ENCODE data around the gene EXOC3.

The EXOC3 gene

GRCh38 chr5:445591-445990 lies 2.6 kb downstream of the EXOC3 start:
- no peak for TF ChIP-seq TAF1 (IDR thresholded peaks at IDR 0.05; ENCODE audit: borderline replicate concordance, insufficient read depth, low read length)
- TF ChIP-seq FOXP2 (optimal IDR thresholded peaks at IDR 0.05; ENCODE audit: borderline replicate concordance, extremely low read depth, extremely low read length, insufficient read depth): no peak
- no peak for TF ChIP-seq SIN3A (IDR thresholded peaks at IDR 0.05; ENCODE audit: borderline replicate concordance, insufficient read depth, low read length)
- TF ChIP-seq POLR2AphosphoS5 (IDR thresholded peaks at IDR 0.05; ENCODE audit: low read depth, low read length): no peak
- no peak for TF ChIP-seq REST (IDR thresholded peaks at IDR 0.05; ENCODE audit: insufficient read depth in 1 of 2, low read depth in 2 of 2, low read length in 2 of 2)

- TF ChIP-seq TAF1 (IDR thresholded peaks at IDR 0.05; ENCODE audit: borderline replicate concordance, insufficient read depth, low read length): no peak
- TF ChIP-seq SIN3A (IDR thresholded peaks at IDR 0.05; ENCODE audit: borderline replicate concordance, insufficient read depth, low read length): no peak
- TF ChIP-seq FOXP2 (optimal IDR thresholded peaks at IDR 0.05; ENCODE audit: borderline replicate concordance, extremely low read depth, extremely low read length, insufficient read depth): no peak
- TF ChIP-seq REST (IDR thresholded peaks at IDR 0.05; ENCODE audit: insufficient read depth in 1 of 2, low read depth in 2 of 2, low read length in 2 of 2): no peak
- TF ChIP-seq POLR2AphosphoS5 (IDR thresholded peaks at IDR 0.05; ENCODE audit: low read depth, low read length): no peak
Observed at GRCh38 chr5:446066-446882, 3.3 kb downstream of the EXOC3 start.

GRCh38 chr5:446883-447263 lies 3.9 kb downstream of the EXOC3 start:
- TF ChIP-seq SIN3A (IDR thresholded peaks at IDR 0.05; ENCODE audit: borderline replicate concordance, insufficient read depth, low read length) (no peak), FOXP2 (optimal IDR thresholded peaks at IDR 0.05; ENCODE audit: borderline replicate concordance, extremely low read depth, extremely low read length, insufficient read depth) (no peak), POLR2AphosphoS5 (IDR thresholded peaks at IDR 0.05; ENCODE audit: low read depth, low read length) (no peak), TAF1 (IDR thresholded peaks at IDR 0.05; ENCODE audit: borderline replicate concordance, insufficient read depth, low read length) (no peak), REST (IDR thresholded peaks at IDR 0.05; ENCODE audit: insufficient read depth in 1 of 2, low read depth in 2 of 2, low read length in 2 of 2) (no peak)

- TF ChIP-seq REST (IDR thresholded peaks at IDR 0.05; ENCODE audit: insufficient read depth in 1 of 2, low read depth in 2 of 2, low read length in 2 of 2): no peak
- no peak for TF ChIP-seq SIN3A (IDR thresholded peaks at IDR 0.05; ENCODE audit: borderline replicate concordance, insufficient read depth, low read length)
- no peak for TF ChIP-seq POLR2AphosphoS5 (IDR thresholded peaks at IDR 0.05; ENCODE audit: low read depth, low read length)
- no peak for TF ChIP-seq TAF1 (IDR thresholded peaks at IDR 0.05; ENCODE audit: borderline replicate concordance, insufficient read depth, low read length)
- no peak for TF ChIP-seq FOXP2 (optimal IDR thresholded peaks at IDR 0.05; ENCODE audit: borderline replicate concordance, extremely low read depth, extremely low read length, insufficient read depth)
Observed at GRCh38 chr5:447501-447900, 4.5 kb downstream of the EXOC3 start.

Measured in PFSK-1 (cell line).